Measurements from ENCODE around the gene TNFRSF1A. TPM values are rescaled to one million over a fixed set of nuclear protein-coding genes. Genes with fewer than 3 reads are reported as not detected.

The TNFRSF1A gene
- total RNA-seq, 1 experiment from 2014 or later: 59.9 TPM

DNA sequence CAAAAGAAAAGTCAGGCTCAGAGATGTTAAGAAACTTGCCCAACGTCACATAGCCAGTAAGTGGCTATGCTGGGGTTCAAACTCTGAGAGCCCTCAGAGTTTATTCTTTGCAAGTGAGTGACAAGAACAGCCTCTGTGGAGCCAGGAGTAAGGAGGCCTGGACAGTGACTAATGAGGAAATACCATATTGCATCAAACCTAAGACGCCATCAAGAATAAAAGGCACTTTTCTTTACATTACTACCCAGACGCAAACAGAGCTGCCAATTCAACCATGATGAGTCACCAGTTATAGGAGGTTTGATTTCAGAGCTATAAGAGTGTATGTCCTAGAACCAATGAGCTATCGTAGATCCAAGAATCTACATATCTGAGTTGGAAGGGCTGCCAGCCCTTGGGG lies 9.4 kb downstream of the TNFRSF1A start:
- no peaks in the 10 kb centered on the region for H4K20me1 ChIP-seq (ENCODE audit: control insufficient read depth, insufficient read depth, insufficient read length)
- H3K9me3 ChIP-seq (ENCODE audit: control insufficient read depth, low read depth, low read length): no peaks in the 10 kb centered on the region
- no peak overlapping the region for H3K4me3 Mint-ChIP-seq
- no CpG with 5 or more reads among the region's 4 CpGs for WGBS (ENCODE audit: extremely low coverage, insufficient read length, low lambda C conversion rate)
- H3K36me3 Mint-ChIP-seq (ENCODE audit: insufficient read depth in 1 of 3, low read depth in 3 of 3): peaks cover 41 to 74% (median 62%) of the 10 kb centered on the region in 3 experiments; a peak in 6 of 7 replicates
- H3K27ac Mint-ChIP-seq: no peak overlapping the region
- H4K8ac ChIP-seq (replicated peaks; ENCODE audit: insufficient read length, low read depth, low read length): no peak overlapping the region
- DNase-seq: no peak
- no peaks in the 10 kb centered on the region for H3K9me3 Mint-ChIP-seq
- H2AK5ac ChIP-seq (ENCODE audit: insufficient read length, low read length): no peak overlapping the region
- H3K4me1 Mint-ChIP-seq: peaks cover 22 to 33% of the 10 kb centered on the region in 2 experiments
- H3K4ac ChIP-seq (ENCODE audit: low read depth, low read length): no peak overlapping the region
- H3K27me3 ChIP-seq (ENCODE audit: insufficient read depth, low read length): no peaks in the 10 kb centered on the region
- no peak overlapping the region for H3K9ac ChIP-seq (ENCODE audit: extremely low read depth, insufficient read length, low read length)
- H2BK15ac ChIP-seq (ENCODE audit: low read depth, low read length): no peak overlapping the region
- no peak overlapping the region for H2BK120ac ChIP-seq (ENCODE audit: low read depth, low read length, poor library complexity, severe bottlenecking)
- H3K56ac ChIP-seq (ENCODE audit: insufficient read length, low read depth, low read length): no peak overlapping the region
- H3K79me2 ChIP-seq (ENCODE audit: insufficient read depth, low read length): peaks cover 2% of the 10 kb centered on the region; the same call in 1 of the 2 replicates
- H2BK20ac ChIP-seq (ENCODE audit: low read depth, low read length, poor library complexity, severe bottlenecking): no peak overlapping the region
- no peak overlapping the region for H3K4me2 ChIP-seq (ENCODE audit: insufficient read depth, insufficient read length, low read length)
- peaks cover 14% of the 10 kb centered on the region for H3K4me1 ChIP-seq (ENCODE audit: insufficient read depth, low read length)
- H3K27ac ChIP-seq (ENCODE audit: insufficient read length, low read depth, low read length): no peak overlapping the region
- H3K14ac ChIP-seq (ENCODE audit: insufficient read depth, low read length): no peak overlapping the region
- H2AFZ ChIP-seq (ENCODE audit: low read length): no peak overlapping the region
- H4K91ac ChIP-seq (ENCODE audit: insufficient read length, low read depth, low read length): no peak overlapping the region
- peaks cover 9% of the 10 kb centered on the region for H3K23me2 ChIP-seq (ENCODE audit: insufficient read length, low read depth, low read length, poor library complexity, severe bottlenecking)
- H3T11ph ChIP-seq (ENCODE audit: low read length): no peak overlapping the region
- H2BK5ac ChIP-seq (ENCODE audit: insufficient read length, low read length): no peak overlapping the region
- no peak for TF ChIP-seq CTCF (conservative IDR thresholded peaks at IDR 0.05)
- H3K18ac ChIP-seq (ENCODE audit: insufficient read length, low read depth, low read length): no peak overlapping the region
- H3K79me1 ChIP-seq (ENCODE audit: insufficient read depth, low read depth, low read length, poor library complexity, severe bottlenecking): no peaks in the 10 kb centered on the region
- H2BK12ac ChIP-seq (ENCODE audit: insufficient read length, low read depth, low read length): no peak overlapping the region
- no peak overlapping the region for H4K5ac ChIP-seq (ENCODE audit: insufficient read length, low read depth, low read length)
- H3K27me3 Mint-ChIP-seq (ENCODE audit: low read depth): no peaks in the 10 kb centered on the region; the same call in 1 of the 2 replicates
- H3K23ac ChIP-seq (ENCODE audit: insufficient read length, low read depth, low read length): no peak overlapping the region

All from H9 (cell line).